A673 (cell line): Measurements from ENCODE around the gene DENND1A. TPM values are rescaled to one million over a fixed set of nuclear protein-coding genes. Genes with fewer than 3 reads are reported as not detected.
"Not testable (repeated sequence)": the region's sequence is repeated elsewhere in the genome, so short reads cannot be mapped to it uniquely, and the experiment has no call there.

Source experiments
- BruUV-seq: library from RNA; stranded (reverse); fragments of 400-500 nt; replicated peaks from 2 replicates; lab custom pipeline; 2021; lab: Mats Ljungman, UMichigan
- CTCF ChIA-PET: fragments of 300-600 bp; sonication (Branson Sonifier 250); formaldehyde crosslinking; loops from one replicate; lab custom pipeline; 2022; ENCODE audit warnings: antibody characterized with exemption; lab: Charles Lee
- POLR2A ChIA-PET: fragments of 300-600 bp; sonication (Branson Sonifier 250); formaldehyde crosslinking; loops from one replicate; lab custom pipeline; 2022; ENCODE audit warnings: antibody characterized with exemption; ENCODE audit not compliant: low non-redundant PET; lab: Charles Lee
- DNase-seq: peaks from one replicate; pipeline ENCODE4 v3.0.0-alpha.2; 2015; ENCODE audit warnings: low spot score
- H3K27ac ChIP-seq: fragments of 200-600 bp; sonication (generic); 2 replicates; pipeline ENCODE4 v1.5.1; 2016; ENCODE audit warnings: mixed run types, low read depth, mild to moderate bottlenecking, mixed read lengths, antibody characterized with exemption, low read length; ENCODE audit not compliant: poor library complexity, severe bottlenecking
- H3K27me3 ChIP-seq: fragments of 200-600 bp; sonication (generic); replicated peaks from 2 replicates; pipeline ENCODE4 v1.6.1; 2017; ENCODE audit warnings: mixed run types, low read depth, mild to moderate bottlenecking, mixed read lengths, antibody characterized with exemption, low read length; ENCODE audit not compliant: insufficient read depth, poor library complexity
- H3K36me3 ChIP-seq: fragments of 200-600 bp; sonication (generic); 2 replicates; pipeline ENCODE4 v1.6.1; 2016; ENCODE audit warnings: mixed run types, mild to moderate bottlenecking, mixed read lengths, antibody characterized with exemption, low read length; ENCODE audit not compliant: insufficient read depth, poor library complexity, severe bottlenecking
- H3K4me1 ChIP-seq: fragments of 200-600 bp; sonication (generic); 2 replicates; pipeline ENCODE4 v1.6.1; 2017; ENCODE audit warnings: mixed run types, mild to moderate bottlenecking, mixed read lengths, antibody characterized with exemption, low read length; ENCODE audit not compliant: insufficient read depth, poor library complexity, severe bottlenecking
- H3K4me3 ChIP-seq: fragments of 200-600 bp; sonication (generic); 2 replicates; pipeline ENCODE4 v1.5.1; 2016; ENCODE audit warnings: low read depth, mixed run types, mild to moderate bottlenecking, mixed read lengths, low read length; ENCODE audit not compliant: poor library complexity, severe bottlenecking
- H3K9me3 ChIP-seq: fragments of 200-600 bp; sonication (generic); 2 replicates; pipeline ENCODE4 v1.6.1; 2016; ENCODE audit warnings: mixed run types, low read depth, mild to moderate bottlenecking, mixed read lengths, antibody characterized with exemption, low read length; ENCODE audit not compliant: poor library complexity, severe bottlenecking
- EZH2 ChIP-seq: fragments of 200-600 bp; sonication (generic); IDR thresholded peaks from 2 replicates; pipeline ENCODE4 v1.6.1; 2017; ENCODE audit warnings: borderline replicate concordance, low read depth, mild to moderate bottlenecking, mixed read lengths, antibody characterized with exemption, low read length; ENCODE audit not compliant: poor library complexity, severe bottlenecking
- intact Hi-C: fragments of 100-400 bp; cut with micrococcal nuclease; formaldehyde crosslinking; loops from one replicate; pipeline ENCODE4 v1.10.0; 2022; ENCODE audit not compliant: unreplicated experiment
- total RNA-seq: library from RNA; stranded (reverse); gene quantifications from 2 replicates; pipeline ENCODE4 v1.2.3, GENCODE V29; 2021
- TF ChIP-seq, protein P1 (sequence below): fragments of 300-800, 200-600 bp; sonication (generic); conservative IDR thresholded peaks from 2 replicates; pipeline ENCODE4 v1.5.1; 2017; ENCODE audit warnings: low read depth, mild to moderate bottlenecking, antibody characterized with exemption, low read length, moderate library complexity, mixed read lengths

DENND1A gene
- total RNA-seq, 1 experiment from 2014 or later: 12.0 TPM

GRCh38 chr9:123914517-123915196, 15.3 kb downstream of the DENND1A start:
- CTCF ChIA-PET: no interaction called here
- BruUV-seq: no TSS peak
- Histone ChIP-seq H3K9me3 (no peaks in the 10 kb centered on the region), H3K4me3 (no peak overlapping the region), H3K27me3 (no peaks in the 10 kb centered on the region), H3K4me1 (peaks cover 3% of the 10 kb centered on the region), H3K36me3 (no peaks in the 10 kb centered on the region), H3K27ac (no peak overlapping the region)
- no peak for TF ChIP-seq EZH2
- TF ChIP-seq, protein P1, sequence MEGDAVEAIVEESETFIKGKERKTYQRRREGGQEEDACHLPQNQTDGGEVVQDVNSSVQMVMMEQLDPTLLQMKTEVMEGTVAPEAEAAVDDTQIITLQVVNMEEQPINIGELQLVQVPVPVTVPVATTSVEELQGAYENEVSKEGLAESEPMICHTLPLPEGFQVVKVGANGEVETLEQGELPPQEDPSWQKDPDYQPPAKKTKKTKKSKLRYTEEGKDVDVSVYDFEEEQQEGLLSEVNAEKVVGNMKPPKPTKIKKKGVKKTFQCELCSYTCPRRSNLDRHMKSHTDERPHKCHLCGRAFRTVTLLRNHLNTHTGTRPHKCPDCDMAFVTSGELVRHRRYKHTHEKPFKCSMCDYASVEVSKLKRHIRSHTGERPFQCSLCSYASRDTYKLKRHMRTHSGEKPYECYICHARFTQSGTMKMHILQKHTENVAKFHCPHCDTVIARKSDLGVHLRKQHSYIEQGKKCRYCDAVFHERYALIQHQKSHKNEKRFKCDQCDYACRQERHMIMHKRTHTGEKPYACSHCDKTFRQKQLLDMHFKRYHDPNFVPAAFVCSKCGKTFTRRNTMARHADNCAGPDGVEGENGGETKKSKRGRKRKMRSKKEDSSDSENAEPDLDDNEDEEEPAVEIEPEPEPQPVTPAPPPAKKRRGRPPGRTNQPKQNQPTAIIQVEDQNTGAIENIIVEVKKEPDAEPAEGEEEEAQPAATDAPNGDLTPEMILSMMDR: no peak
- POLR2A ChIA-PET: no interaction called here
- intact Hi-C loops: no loop called here
- no peak for DNase-seq

GRCh38 chr9:123912167-123912897, 17.6 kb downstream of the DENND1A start:
- H3K36me3 ChIP-seq: no peaks in the 10 kb centered on the region
- no peaks in the 10 kb centered on the region for H3K27me3 ChIP-seq
- ChIA-PET CTCF (no interaction called here), POLR2A (no interaction called here)
- no peak for DNase-seq
- no peak overlapping the region for H3K4me3 ChIP-seq
- H3K9me3 ChIP-seq: no peaks in the 10 kb centered on the region
- TF ChIP-seq, protein P1: no peak
- no peak for TF ChIP-seq EZH2
- BruUV-seq: no TSS peak
- intact Hi-C loops: no loop called here
- peaks cover 3% of the 10 kb centered on the region for H3K4me1 ChIP-seq
- H3K27ac ChIP-seq: no peak overlapping the region

GRCh38 chr9:123911024-123911423, 18.9 kb downstream of the DENND1A start:
- Histone ChIP-seq H3K27ac (no peak overlapping the region), H3K27me3 (no peaks in the 10 kb centered on the region), H3K9me3 (no peaks in the 10 kb centered on the region), H3K36me3 (no peaks in the 10 kb centered on the region), H3K4me1 (peaks cover 3% of the 10 kb centered on the region), H3K4me3 (no peak overlapping the region)
- intact Hi-C loops: no loop called here
- ChIA-PET POLR2A (no interaction called here), CTCF (no interaction called here)
- no TSS peak for BruUV-seq
- no peak for TF ChIP-seq EZH2
- TF ChIP-seq, protein P1: no peak
- no peak for DNase-seq

DNA sequence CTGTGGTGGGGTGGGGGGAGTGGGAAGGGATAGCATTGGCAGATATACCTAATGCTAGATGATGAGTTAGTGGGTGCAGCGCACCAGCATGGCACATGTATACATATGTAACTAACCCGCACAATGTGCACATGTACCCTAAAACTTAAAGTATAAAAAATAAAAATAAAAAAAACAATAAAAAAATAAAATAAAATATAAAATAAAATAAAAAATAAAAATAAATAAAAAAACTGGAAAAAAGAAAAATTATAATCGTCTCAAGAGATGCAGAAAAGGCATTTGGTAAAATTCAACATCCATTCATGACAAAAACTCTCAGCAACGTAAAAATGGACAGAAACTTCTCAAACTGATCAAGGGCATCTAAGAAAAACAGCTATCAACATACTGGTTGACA, 20.7 kb downstream of the DENND1A start:
- H3K4me1 ChIP-seq, H3K27ac ChIP-seq, H3K9me3 ChIP-seq, H3K27me3 ChIP-seq, POLR2A ChIA-PET, H3K36me3 ChIP-seq, DNase-seq, H3K4me3 ChIP-seq, BruUV-seq, CTCF ChIA-PET, intact Hi-C loops: not testable (repeated sequence)

DNA sequence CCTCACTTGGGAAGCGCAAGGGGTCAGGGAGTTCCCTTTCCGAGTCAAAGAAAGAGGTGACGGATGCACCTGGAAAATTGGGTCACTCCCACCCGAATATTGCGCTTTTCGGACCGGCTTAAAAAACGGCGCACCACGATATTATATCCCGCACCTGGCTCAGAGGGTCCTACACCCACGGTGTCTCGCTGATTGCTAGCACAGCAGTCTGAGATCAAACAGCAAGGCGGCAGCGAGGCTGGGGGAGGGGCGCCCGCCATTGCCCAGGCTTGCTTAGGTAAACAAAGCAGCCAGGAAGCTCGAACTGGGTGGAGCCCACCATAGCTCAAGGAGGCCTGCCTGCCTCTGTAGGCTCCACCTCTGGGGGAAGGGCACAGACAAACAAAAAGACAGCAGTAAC, 26.4 kb downstream of the DENND1A start:
- BruUV-seq: not testable (repeated sequence)

More for the DNA sequence above, 26.4 kb downstream of the DENND1A start:
- CTCF ChIA-PET, H3K27me3 ChIP-seq, DNase-seq, H3K4me3 ChIP-seq, H3K4me1 ChIP-seq, H3K27ac ChIP-seq, intact Hi-C loops, H3K36me3 ChIP-seq, H3K9me3 ChIP-seq, POLR2A ChIA-PET: not testable (repeated sequence)
